NCI-H82 treated with DMSO at 0.1 percent for 48 hours (cell line): ENCODE results near the gene AQP10.
"Not testable (repeated sequence)": the region's sequence is repeated elsewhere in the genome, so short reads cannot be mapped to it uniquely, and the experiment has no call there.

Experiments
- DNase-seq: peaks from one replicate; lab custom pipeline; 2025; ENCODE audit not compliant: unreplicated experiment; lab: John Stamatoyannopoulos, UW

The AQP10 gene, protein sequence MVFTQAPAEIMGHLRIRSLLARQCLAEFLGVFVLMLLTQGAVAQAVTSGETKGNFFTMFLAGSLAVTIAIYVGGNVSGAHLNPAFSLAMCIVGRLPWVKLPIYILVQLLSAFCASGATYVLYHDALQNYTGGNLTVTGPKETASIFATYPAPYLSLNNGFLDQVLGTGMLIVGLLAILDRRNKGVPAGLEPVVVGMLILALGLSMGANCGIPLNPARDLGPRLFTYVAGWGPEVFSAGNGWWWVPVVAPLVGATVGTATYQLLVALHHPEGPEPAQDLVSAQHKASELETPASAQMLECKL

DNA sequence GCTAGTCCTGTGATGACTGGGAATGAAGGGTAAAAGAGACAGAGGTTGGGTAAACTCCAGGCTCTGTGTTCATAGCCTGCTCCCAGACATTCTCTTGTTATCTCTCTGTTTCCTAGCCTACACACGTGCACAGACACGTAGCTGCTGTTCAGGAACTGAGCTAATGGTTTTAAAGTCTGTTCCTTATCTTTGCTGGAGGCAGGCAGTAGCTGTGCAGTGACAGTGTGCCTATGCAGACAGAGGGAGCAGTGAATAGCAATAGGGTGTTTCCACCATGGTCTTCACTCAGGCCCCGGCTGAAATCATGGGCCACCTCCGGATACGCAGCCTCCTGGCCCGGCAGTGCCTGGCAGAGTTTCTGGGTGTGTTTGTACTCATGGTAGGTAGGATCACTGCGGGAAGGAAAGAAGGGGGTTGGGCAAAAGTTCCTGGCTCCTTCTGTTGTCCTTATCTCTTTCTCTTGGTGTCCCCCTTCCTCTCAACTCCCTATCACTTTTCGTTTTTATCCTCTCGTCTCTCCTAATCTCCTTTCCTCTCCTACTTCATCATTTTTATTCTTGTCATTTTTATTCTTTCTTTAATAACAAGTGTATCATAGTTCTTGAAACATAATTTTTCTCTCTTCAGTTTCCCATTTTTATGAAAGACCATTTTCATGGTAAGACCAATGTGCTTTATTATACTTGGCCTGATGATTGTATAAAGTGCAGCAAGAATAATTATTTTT lies at the start of gene AQP10:
Gene AQP10, plus strand, starts transcription at position 212 of the 727 bp plus-strand sequence. Its CDS starts 63 bp downstream, at position 275.
- no peak for DNase-seq

DNA sequence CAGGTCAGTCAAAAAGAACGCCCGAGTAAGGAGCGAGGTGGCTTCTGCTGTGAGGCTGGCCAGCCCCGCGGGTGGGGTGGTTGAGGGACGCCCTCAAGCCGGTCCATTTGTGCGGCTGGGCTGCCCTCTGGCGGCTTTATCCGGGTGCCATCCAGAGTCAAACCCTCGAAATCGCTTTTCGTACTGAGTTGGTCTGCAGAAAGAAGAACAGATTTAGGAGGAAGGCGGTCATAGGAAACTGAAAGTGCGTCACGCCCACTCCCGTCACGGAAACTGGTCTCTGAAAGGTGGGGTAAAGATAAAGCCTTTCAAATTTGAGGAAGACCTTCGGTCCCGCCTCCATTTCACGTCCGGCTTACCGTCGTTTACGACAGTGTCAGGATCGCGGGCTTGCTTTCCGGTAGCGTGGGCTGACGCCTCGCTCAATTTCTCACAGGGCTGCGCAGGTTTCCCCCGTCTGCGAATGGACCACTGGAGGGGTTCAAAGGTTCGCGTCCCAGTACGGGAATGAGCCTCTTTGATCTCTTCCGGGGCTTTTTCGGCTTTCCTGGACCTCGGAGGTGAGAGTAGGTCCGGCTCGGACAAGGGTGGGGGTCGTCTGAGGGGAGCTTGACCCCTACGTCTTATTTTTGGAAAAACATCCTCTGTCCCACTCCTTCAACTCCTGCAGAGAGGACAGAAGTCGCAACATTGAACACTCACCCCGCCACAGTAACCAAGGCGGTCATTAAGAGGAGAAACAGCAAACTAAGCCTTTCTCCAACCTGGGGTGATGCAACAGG lies 48.5 kb upstream of the AQP10 start, which contains the start of gene HAX1:
Gene HAX1, plus strand, starts transcription at position 413 of the 782 bp plus-strand sequence. Its CDS starts 95 bp downstream, at position 508.
- DNase-seq = peak; percentile 90

DNA sequence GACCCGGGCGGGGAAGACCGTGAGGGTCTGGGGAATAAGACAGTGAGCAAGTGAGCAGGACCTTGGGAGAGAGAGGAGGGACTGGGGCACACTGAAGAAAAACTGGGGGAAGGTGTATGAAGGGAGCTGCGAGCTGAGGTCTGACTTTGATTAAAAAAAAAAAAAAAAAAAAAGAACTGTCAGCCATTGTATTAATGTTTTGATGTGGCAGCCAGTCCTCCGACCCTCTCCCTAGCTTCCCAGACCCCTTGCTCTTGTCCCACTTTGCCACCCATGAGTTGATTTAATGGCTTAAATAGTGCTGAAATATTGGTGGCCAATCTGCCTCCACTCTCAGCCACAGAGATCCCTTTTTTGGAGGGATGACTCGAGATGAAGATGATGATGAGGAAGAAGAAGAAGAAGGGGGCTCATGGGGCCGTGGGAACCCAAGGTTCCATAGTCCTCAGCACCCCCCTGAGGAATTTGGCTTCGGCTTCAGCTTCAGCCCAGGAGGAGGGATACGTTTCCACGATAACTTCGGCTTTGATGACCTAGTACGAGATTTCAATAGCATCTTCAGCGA lies 47.8 kb upstream of the AQP10 start:
- DNase-seq = no peak

DNA sequence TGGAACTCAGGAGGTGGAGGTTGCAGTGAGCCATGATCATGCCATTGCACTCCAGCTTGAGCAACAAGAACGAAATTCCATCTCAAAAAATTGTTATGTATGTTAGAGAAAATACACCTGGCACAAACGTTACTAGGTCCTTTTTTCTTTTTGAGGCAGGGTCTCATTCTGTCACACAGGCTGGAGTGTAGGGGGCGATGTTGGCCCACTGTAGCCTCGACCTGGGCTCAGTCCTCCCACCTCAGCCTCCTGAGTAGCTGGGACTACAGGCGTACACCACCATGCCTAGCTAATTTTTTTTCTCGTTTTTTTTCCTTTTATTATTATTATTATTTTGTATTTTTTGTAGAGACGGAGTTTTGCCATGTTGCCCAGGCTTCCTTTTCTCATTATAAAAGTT lies 44.1 kb upstream of the AQP10 start:
- no peak for DNase-seq

DNA sequence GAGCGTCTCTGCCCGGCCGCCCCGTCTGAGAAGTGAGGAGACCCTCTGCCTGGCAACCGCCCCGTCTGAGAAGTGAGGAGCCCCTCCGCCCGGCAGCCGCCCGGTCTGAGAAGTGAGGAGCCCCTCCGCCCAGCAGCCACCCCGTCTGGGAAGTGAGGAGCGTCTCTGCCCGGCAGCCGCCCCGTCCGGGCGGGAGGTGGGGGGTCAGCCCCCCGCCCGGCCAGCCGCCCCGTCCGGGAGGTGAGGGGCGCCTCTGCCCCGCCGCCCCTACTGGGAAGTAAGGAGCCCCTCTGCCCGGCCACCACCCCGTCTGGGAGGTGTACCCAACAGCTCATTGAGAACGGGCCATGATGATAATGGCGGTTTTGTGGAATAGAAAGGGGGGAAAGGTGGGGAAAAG lies 33.3 kb upstream of the AQP10 start:
- not testable (repeated sequence) for DNase-seq

DNA sequence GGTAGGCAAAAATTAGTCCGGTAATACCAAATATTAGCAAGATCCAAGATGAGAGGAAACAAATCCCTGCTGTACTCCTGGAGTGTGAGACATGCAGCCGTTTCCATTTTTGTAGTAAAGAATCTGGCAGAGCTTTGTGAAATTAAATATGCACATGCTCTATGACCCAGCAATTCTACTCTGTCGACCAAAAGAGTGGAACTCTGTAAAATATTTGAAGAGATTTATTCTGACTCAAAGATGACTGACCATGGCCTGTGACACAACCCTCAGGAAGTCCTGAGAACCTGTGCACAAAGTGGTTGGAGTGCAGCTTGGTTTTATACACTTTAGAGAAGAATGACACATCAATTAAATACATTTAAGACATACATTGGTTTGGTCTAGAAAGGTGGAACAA lies 32.2 kb upstream of the AQP10 start:
- DNase-seq = no peak

DNA sequence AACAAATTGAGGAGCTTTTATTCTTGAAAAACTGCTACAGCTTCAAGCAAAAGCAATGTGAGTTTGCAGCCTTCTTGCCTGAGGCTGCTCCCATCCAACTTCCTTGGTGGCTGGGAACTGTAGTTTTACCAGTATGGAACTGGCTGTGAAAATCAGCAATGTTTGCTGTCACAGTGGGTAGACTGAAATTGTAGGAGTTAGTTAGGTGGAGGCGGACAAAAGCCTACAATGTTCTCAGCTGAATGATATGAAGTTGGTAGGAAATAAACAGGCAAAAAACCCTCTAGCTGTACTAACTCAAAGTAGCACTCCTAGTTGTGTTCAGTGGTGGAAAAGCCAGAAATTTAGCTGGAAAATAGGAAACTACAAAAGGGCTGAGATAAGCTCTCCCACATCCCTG lies 30.0 kb upstream of the AQP10 start:
- no peak for DNase-seq

DNA sequence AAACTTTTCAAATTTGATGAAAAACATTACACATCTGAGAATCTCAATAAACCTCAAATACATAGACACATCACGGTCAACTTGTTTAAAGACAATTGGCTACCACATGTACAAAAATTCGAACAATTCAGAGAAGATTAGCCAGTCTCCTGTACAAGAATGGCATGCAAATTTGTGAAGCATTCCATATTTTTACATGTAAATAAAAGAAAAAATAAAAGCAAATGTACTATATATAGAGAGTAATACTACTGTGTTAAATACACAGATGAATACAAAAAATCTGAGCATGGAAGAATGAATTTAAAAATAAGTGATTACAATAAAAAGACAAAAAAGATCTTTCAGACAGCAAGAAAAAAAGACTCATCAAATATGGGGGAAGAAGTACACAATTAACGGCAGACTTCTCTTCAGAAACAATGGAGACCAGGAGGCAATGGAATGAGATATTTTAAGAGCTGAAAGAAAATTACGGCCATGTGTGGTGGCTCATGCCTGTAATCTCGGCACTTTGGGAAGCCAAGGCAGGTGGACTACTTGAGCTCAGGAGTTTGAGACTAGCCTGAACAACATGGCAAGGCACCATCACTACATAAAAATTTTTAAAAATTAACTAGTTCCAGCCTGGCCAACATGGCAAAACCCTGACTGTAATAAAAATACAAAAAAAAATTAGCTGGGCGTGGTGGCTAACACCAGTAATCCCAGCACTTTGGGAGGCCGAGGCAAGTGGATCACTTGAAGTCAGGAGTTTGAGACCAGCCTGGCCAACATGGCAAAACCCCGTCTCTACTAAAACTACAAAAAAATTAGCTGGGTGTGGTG lies 25.3 kb upstream of the AQP10 start:
- DNase-seq = no peak

DNA sequence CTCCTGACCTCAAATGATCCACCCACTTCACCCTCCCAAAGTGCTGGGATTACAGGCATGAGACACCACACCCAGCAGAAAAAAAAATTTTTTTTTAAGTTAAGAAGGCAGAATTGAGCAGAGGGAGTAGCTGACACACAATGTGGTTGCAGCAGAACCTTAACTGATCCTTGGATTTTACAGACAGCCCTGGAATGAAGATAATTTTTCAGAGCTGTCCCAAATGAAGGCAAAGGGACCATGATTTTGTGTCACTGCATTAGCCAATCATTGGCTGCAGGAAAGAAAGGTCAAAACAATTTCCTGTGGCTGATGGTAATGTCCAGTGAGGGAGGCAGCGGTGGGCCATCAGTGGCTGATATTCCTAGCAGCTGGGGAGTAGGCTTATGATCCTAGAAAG lies 19.3 kb upstream of the AQP10 start:
- no peak for DNase-seq

DNA sequence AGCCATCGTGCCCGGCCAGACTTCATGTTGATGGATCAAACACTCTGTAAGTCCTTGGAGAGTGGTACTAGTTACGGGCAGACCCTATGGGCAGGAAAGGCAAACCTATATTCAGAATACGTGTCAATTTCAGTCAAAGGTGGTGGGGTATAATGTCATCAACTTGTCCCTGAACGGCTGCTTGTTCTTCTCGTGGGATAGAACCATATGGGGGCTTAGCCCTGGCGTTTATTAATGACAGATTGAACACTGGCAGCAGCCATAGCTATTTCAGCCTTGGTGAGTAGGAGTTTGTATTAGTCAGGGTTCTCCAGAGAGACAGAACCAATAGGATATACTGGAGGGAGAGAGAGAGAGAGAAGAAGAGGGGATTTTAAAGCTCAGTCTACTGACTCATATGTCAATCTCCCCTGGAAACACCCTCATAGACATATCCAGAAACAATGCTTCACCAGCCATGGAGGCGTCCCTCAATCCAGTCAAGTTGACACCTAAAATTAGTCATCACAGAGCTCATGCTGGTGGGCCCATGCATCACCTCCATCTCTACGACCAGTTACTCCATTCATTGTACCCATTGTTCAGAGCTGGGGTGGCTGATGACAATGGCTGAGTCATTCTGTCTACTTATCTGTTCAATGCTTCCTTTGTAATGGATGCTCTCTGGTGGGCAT lies 16.1 kb upstream of the AQP10 start:
- DNase-seq = no peak

DNA sequence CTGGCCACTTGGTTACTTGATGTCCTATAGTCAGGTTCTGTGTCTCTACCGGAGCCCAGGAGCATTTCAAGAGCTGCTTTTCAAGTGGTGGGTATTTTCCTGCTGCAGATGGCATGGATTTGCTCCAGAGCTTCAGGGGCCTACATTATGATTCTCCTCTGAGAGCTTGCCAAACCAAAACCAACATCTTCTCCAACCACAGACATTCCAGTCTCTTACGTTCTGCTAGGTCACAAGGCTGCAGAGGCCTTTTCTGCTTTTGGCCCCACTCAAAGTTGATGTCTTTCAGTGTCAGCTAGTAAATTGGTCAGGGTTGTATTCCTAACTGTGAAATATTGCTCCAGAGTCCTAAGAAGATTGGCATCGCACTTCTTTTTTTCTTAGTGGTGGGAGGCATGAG lies 14.7 kb upstream of the AQP10 start:
- no peak for DNase-seq

DNA sequence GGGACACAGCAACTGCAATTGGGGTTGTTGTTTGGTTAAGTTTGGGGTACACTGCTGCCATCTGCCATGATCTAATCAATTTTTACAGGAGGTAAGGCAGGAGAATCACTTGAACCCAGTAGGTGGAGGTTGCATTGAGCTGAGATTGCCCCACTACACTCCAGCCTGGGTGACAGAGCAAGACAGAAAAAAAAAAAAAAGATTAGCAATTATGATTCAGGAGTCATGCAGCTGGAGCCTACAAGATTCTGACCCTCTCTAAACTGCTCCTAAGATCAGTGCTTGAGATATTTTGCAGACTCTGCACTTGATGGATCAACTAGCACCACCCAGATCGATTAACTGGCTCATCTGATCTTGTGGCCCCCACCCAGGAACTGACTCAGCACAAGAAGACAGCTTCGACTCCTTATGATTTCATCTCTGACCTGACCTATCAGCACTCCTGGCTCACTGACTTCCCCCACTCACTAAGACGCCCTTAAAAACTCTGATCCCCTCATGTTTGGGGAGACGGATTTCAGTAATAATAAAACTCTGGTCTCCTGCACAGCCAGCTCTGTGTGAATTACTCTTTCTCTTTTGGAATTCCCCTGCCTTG lies 13.1 kb upstream of the AQP10 start:
- not testable (repeated sequence) for DNase-seq

DNA sequence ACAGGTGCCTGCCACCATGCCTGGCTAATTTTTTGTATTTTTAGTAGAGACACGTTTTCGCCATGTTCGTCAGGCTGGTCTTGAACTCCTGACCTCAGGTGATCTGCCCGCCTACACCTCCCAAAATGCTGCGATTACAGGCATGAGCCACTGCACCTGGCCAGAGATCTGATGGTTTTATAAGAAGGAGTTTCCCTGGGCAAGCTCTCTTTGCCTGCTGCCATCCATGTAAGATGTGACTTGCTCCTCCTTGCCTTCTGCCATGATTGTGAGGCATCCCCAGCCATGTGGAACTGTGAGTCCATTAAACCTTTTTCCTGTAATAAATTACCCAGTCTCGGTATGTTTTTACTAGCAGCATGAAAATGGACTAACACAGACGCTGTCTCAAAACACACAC lies 11.8 kb upstream of the AQP10 start:
- DNase-seq = not testable (repeated sequence)

DNA sequence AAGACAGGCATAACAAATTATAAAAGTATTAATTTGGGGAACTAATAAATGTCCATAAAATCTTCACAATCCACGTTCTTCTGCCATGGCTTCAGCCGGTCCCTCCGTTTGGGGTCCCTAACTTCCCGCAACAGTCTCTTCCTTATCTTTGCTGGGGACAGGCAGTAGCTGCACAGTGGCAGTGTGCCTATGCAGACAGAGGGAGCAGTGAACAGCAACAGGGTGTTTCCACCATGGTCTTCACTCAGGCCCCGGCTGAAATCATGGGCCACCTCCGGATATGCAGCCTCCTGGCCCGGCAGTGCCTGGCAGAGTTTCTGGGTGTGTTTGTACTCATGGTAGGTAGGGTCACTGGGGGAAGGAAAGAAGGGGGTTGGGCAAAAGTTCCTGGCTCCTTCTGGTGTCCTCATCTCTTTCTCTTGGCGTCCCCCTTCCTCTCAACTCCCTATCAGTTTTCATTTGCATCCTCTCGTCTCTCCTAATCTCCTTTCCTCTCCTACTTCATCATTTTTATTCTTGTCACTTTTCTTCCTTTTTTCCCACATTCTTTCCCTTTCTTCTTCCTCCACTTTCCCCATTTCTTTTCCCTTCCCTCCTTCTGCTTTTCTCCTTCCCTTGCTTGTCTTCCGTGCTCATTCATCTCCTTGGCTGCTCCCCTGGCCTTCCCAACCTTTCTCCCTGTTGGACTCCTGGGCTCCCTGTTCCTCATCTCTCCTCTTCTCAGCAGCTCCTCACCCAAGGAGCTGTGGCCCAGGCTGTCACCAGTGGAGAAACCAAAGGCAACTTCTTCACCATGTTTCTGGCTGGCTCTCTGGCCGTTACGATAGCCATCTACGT lies 8.4 kb upstream of the AQP10 start:
- DNase-seq = not testable (repeated sequence)

DNA sequence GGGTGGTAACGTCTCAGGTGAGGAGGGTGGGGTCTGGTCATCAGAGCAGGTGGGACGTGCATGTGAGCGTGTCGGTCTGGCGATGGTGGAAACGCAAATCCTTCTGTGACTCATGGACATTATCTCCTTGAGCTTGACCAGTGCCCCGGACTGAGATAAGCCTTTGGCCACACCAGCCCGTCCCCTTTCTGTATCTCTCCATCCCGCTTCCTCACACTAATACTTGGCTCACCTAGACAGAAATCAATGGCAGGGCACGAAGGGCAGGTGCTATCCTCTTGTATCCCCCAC lies 7.9 kb upstream of the AQP10 start:
- DNase-seq = no peak

DNA sequence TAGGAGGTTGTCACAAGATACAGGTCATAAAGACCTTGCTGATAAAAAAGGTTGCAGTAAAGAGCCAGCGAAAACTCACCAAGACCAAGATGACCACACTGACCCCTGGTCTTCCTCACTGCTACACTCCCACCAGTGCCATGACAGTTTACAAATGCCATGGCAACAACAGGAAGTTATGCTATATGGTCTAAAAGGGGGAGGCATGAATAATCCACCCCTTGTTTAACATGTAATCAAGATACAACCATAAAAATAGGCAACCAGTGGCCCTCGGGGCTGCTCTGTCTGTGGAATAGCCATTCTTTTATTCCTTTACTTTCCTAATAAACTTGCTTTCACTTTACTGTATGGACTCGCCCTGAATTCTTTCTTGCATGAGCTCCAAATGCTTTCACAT lies 6.7 kb upstream of the AQP10 start:
- not testable (repeated sequence) for DNase-seq

DNA sequence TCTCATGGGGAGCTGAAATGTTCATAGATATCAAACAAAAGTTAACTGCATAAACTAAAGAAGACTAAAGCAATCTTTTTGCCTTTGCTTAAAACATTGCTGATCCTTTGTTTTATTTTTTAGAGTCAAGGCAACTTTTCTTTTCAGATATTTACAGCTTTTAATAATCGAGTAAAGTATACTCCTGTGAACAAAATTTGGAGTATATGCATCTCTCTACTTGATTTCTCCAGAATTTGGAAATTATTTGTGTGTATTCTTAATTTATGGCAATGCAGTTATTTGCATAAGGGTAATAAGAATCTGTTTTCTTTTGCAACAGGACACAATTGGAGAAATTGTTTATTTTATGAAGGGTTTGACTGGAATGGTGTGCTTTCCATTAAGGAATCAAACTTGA lies 4.2 kb upstream of the AQP10 start:
- DNase-seq = no peak

DNA sequence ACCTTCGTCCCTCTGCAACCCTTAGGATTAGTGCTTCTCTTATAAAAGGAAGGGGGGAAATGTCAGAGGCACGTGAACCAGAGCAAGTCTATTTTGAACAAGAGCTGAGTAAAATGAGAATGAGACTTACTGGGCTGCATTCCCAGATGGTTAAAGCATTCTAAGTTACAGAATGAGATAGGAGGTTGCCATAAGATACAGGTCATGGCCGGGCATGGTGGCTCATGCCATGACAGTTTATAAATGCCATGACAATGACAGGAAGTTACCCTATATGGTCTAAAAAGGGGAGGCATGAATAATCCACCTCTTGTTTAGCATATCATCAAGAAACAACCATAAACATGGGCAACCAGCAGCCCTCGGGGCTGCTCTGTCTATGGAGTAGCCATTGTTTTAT lies 2.5 kb upstream of the AQP10 start:
- DNase-seq = no peak

DNA sequence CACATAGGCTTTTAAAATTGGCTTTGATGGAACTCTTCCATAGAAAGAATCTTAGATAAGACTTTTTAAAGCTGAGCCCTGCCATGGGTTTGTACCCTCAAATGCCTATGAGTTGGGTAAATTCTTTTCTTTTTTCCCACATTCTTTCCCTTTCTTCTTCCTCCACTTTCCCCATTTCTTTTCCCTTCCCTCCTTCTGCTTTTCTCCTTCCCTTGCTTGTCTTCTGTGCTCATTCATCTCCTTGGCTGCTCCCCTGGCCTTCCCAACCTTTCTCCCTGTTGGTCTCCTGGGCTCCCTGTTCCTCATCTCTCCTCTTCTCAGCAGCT lies 679 bp downstream of the AQP10 start:
- DNase-seq = not testable (repeated sequence)
